ENCODE data around the gene MYPN. TPM values are rescaled to one million over a fixed set of nuclear protein-coding genes. Genes with fewer than 3 reads are reported as not detected.

MYPN gene
- total RNA-seq, 2 experiments from 2014 or later = not detected

- intact Hi-C loops (cut with DNase I, micrococcal nuclease) = no loop called here
- CTCF ChIA-PET = no interaction called here
- H3K4me1 ChIP-seq (ENCODE audit: insufficient read depth, low read length) = no peaks in the 10 kb centered on the region
Observed at GRCh38 chr10:68249297-68249696, 140.0 kb downstream of the MYPN start.

GRCh38 chr10:68251151-68251550 is 141.9 kb downstream of the MYPN start:
- H3K27me3 Mint-ChIP-seq = no peaks in the 10 kb centered on the region
- no peak overlapping the region for H3K4me3 Mint-ChIP-seq
- DNase-seq (no peak), ATAC-seq (ENCODE audit: poor library complexity) (no peak)
- no peaks in the 10 kb centered on the region for H3K36me3 Mint-ChIP-seq (ENCODE audit: low read depth)
- no peaks in the 10 kb centered on the region for H3K36me3 ChIP-seq (ENCODE audit: insufficient read depth, low read length)
- H3K4me3 ChIP-seq (ENCODE audit: low read length) = no peak overlapping the region
- CTCF ChIA-PET = no interaction called here
- no peaks in the 10 kb centered on the region for H3K27me3 ChIP-seq (ENCODE audit: control insufficient read depth in 1 of 2, insufficient read depth in 2 of 2, low read length in 2 of 2)
- intact Hi-C loops (cut with DNase I, micrococcal nuclease) = no loop called here
- no peaks in the 10 kb centered on the region for H3K4me1 Mint-ChIP-seq (ENCODE audit: low read depth)
- TF ChIP-seq CTCF (IDR thresholded peaks at IDR 0.05) = no peak
- no peak overlapping the region for H3K27ac Mint-ChIP-seq
- no peaks in the 10 kb centered on the region for H3K4me1 ChIP-seq (ENCODE audit: insufficient read depth, low read length)
- H3K9me3 ChIP-seq (ENCODE audit: control insufficient read depth in 1 of 2, insufficient read depth in 1 of 2, low read length in 2 of 2) = no peaks in the 10 kb centered on the region
- H3K27ac ChIP-seq (ENCODE audit: low read depth in 1 of 2, low read length in 2 of 2) = no peak overlapping the region
- H3K9me3 Mint-ChIP-seq = no peaks in the 10 kb centered on the region
- POLR2A ChIA-PET = no interaction called here

More at GRCh38 chr10:68249297-68249696, 140.0 kb downstream of the MYPN start:
- Mint-ChIP-seq H3K4me3 (no peak overlapping the region), H3K4me1 (ENCODE audit: low read depth) (no peaks in the 10 kb centered on the region), H3K27me3 (no peaks in the 10 kb centered on the region), H3K36me3 (ENCODE audit: low read depth) (no peaks in the 10 kb centered on the region), H3K9me3 (no peaks in the 10 kb centered on the region), H3K27ac (no peak overlapping the region)
- H3K27me3 ChIP-seq (ENCODE audit: control insufficient read depth in 1 of 2, insufficient read depth in 2 of 2, low read length in 2 of 2) = no peaks in the 10 kb centered on the region
- POLR2A ChIA-PET = no interaction called here
- no peak overlapping the region for H3K4me3 ChIP-seq (ENCODE audit: low read length)
- no peak for ATAC-seq (ENCODE audit: poor library complexity)
- H3K36me3 ChIP-seq (ENCODE audit: insufficient read depth, low read length) = no peaks in the 10 kb centered on the region
- H3K9me3 ChIP-seq (ENCODE audit: control insufficient read depth in 1 of 2, insufficient read depth in 1 of 2, low read length in 2 of 2) = no peaks in the 10 kb centered on the region
- DNase-seq = no peak
- TF ChIP-seq CTCF (IDR thresholded peaks at IDR 0.05) = no peak
- H3K27ac ChIP-seq (ENCODE audit: low read depth in 1 of 2, low read length in 2 of 2) = no peak overlapping the region

- ChIA-PET POLR2A (no interaction called here), CTCF (interaction anchor here (0.5 kb wide), 1 partner anchor 92 kb away, joined by 4 read pairs; no protein-coding TSS in a partner anchor)
- intact Hi-C loops (cut with DNase I, micrococcal nuclease) = no loop called here
- H3K4me1 Mint-ChIP-seq (ENCODE audit: low read depth) = no peaks in the 10 kb centered on the region
- no peaks in the 10 kb centered on the region for H3K36me3 Mint-ChIP-seq (ENCODE audit: low read depth)
- no peaks in the 10 kb centered on the region for H3K9me3 Mint-ChIP-seq
- no peaks in the 10 kb centered on the region for H3K27me3 ChIP-seq (ENCODE audit: control insufficient read depth in 1 of 2, insufficient read depth in 2 of 2, low read length in 2 of 2)
- H3K27me3 Mint-ChIP-seq = no peaks in the 10 kb centered on the region
- no peak overlapping the region for H3K4me3 Mint-ChIP-seq
- no peak for TF ChIP-seq CTCF (IDR thresholded peaks at IDR 0.05)
- ATAC-seq (ENCODE audit: poor library complexity) (no peak), DNase-seq (no peak)
- H3K27ac ChIP-seq (ENCODE audit: low read depth in 1 of 2, low read length in 2 of 2) = no peak overlapping the region
- H3K27ac Mint-ChIP-seq = no peak overlapping the region
- H3K9me3 ChIP-seq (ENCODE audit: control insufficient read depth in 1 of 2, insufficient read depth in 1 of 2, low read length in 2 of 2) = no peaks in the 10 kb centered on the region
- no peak overlapping the region for H3K4me3 ChIP-seq (ENCODE audit: low read length)
- H3K36me3 ChIP-seq (ENCODE audit: insufficient read depth, low read length) = no peaks in the 10 kb centered on the region
- H3K4me1 ChIP-seq (ENCODE audit: insufficient read depth, low read length) = no peaks in the 10 kb centered on the region
Observed at GRCh38 chr10:68251625-68252495, 142.6 kb downstream of the MYPN start.

Measured in CD4-positive, alpha-beta T cell (primary cell).